A673 (cell line): ENCODE results near the gene MANEAL. TPM values are rescaled to one million over a fixed set of nuclear protein-coding genes. Genes with fewer than 3 reads are reported as not detected.

Experiments
- BruUV-seq: library from RNA; stranded (reverse); fragments of 400-500 nt; replicated peaks from 2 replicates; lab custom pipeline; 2021; lab: Mats Ljungman, UMichigan
- CTCF ChIA-PET: fragments of 300-600 bp; sonication (Branson Sonifier 250); formaldehyde crosslinking; loops from one replicate; lab custom pipeline; 2022; ENCODE audit warnings: antibody characterized with exemption; lab: Charles Lee
- POLR2A ChIA-PET: fragments of 300-600 bp; sonication (Branson Sonifier 250); formaldehyde crosslinking; loops from one replicate; lab custom pipeline; 2022; ENCODE audit warnings: antibody characterized with exemption; ENCODE audit not compliant: low non-redundant PET; lab: Charles Lee
- DNase-seq: peaks from one replicate; pipeline ENCODE4 v3.0.0-alpha.2; 2015; ENCODE audit warnings: low spot score
- H3K27ac ChIP-seq: fragments of 200-600 bp; sonication (generic); 2 replicates; pipeline ENCODE4 v1.5.1; 2016; ENCODE audit warnings: mixed run types, low read depth, mild to moderate bottlenecking, mixed read lengths, antibody characterized with exemption, low read length; ENCODE audit not compliant: poor library complexity, severe bottlenecking
- H3K27me3 ChIP-seq: fragments of 200-600 bp; sonication (generic); replicated peaks from 2 replicates; pipeline ENCODE4 v1.6.1; 2017; ENCODE audit warnings: mixed run types, low read depth, mild to moderate bottlenecking, mixed read lengths, antibody characterized with exemption, low read length; ENCODE audit not compliant: insufficient read depth, poor library complexity
- H3K36me3 ChIP-seq: fragments of 200-600 bp; sonication (generic); 2 replicates; pipeline ENCODE4 v1.6.1; 2016; ENCODE audit warnings: mixed run types, mild to moderate bottlenecking, mixed read lengths, antibody characterized with exemption, low read length; ENCODE audit not compliant: insufficient read depth, poor library complexity, severe bottlenecking
- H3K4me1 ChIP-seq: fragments of 200-600 bp; sonication (generic); 2 replicates; pipeline ENCODE4 v1.6.1; 2017; ENCODE audit warnings: mixed run types, mild to moderate bottlenecking, mixed read lengths, antibody characterized with exemption, low read length; ENCODE audit not compliant: insufficient read depth, poor library complexity, severe bottlenecking
- H3K4me3 ChIP-seq: fragments of 200-600 bp; sonication (generic); 2 replicates; pipeline ENCODE4 v1.5.1; 2016; ENCODE audit warnings: low read depth, mixed run types, mild to moderate bottlenecking, mixed read lengths, low read length; ENCODE audit not compliant: poor library complexity, severe bottlenecking
- H3K9me3 ChIP-seq: fragments of 200-600 bp; sonication (generic); 2 replicates; pipeline ENCODE4 v1.6.1; 2016; ENCODE audit warnings: mixed run types, low read depth, mild to moderate bottlenecking, mixed read lengths, antibody characterized with exemption, low read length; ENCODE audit not compliant: poor library complexity, severe bottlenecking
- EZH2 ChIP-seq: fragments of 200-600 bp; sonication (generic); IDR thresholded peaks from 2 replicates; pipeline ENCODE4 v1.6.1; 2017; ENCODE audit warnings: borderline replicate concordance, low read depth, mild to moderate bottlenecking, mixed read lengths, antibody characterized with exemption, low read length; ENCODE audit not compliant: poor library complexity, severe bottlenecking
- intact Hi-C: fragments of 100-400 bp; cut with micrococcal nuclease; formaldehyde crosslinking; loops from one replicate; pipeline ENCODE4 v1.10.0; 2022; ENCODE audit not compliant: unreplicated experiment
- total RNA-seq: library from RNA; stranded (reverse); gene quantifications from 2 replicates; pipeline ENCODE4 v1.2.3, GENCODE V29; 2021
- TF ChIP-seq, protein P1 (sequence below): fragments of 300-800, 200-600 bp; sonication (generic); conservative IDR thresholded peaks from 2 replicates; pipeline ENCODE4 v1.5.1; 2017; ENCODE audit warnings: low read depth, mild to moderate bottlenecking, antibody characterized with exemption, low read length, moderate library complexity, mixed read lengths

The MANEAL gene
- total RNA-seq, 1 experiment from 2014 or later, result 5.9 TPM

DNA sequence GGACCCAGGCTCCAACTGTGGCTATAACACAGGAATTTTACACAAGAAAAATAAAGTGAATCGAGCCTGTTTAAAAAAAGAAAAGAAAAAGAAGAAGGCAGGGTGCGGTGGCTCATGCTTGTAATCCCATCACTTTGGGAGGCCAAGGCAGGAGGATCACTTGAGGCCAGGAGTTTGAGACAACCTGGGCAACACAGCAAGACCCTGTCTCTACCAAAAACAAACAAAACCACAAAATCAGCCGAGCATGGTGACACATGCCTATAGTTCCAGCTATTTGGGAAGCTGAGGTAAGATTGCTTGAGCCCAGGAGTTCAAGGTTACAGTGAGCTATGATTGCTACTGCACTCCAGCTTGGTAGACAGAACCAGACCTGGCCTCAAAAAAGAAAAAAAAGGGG lies 48.0 kb downstream of the MANEAL start:
- ChIA-PET CTCF (no interaction called here), POLR2A (no interaction called here)
- Histone ChIP-seq H3K4me1 (no peaks in the 10 kb centered on the region), H3K27ac (no peak overlapping the region), H3K4me3 (no peak overlapping the region), H3K9me3 (no peaks in the 10 kb centered on the region), H3K36me3 (peaks cover 21% of the 10 kb centered on the region), H3K27me3 (no peaks in the 10 kb centered on the region)
- TF ChIP-seq, protein P1, sequence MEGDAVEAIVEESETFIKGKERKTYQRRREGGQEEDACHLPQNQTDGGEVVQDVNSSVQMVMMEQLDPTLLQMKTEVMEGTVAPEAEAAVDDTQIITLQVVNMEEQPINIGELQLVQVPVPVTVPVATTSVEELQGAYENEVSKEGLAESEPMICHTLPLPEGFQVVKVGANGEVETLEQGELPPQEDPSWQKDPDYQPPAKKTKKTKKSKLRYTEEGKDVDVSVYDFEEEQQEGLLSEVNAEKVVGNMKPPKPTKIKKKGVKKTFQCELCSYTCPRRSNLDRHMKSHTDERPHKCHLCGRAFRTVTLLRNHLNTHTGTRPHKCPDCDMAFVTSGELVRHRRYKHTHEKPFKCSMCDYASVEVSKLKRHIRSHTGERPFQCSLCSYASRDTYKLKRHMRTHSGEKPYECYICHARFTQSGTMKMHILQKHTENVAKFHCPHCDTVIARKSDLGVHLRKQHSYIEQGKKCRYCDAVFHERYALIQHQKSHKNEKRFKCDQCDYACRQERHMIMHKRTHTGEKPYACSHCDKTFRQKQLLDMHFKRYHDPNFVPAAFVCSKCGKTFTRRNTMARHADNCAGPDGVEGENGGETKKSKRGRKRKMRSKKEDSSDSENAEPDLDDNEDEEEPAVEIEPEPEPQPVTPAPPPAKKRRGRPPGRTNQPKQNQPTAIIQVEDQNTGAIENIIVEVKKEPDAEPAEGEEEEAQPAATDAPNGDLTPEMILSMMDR, result no peak
- no peak for TF ChIP-seq EZH2
- no peak for DNase-seq
- no TSS peak for BruUV-seq
- intact Hi-C loops, result no loop called here

DNA sequence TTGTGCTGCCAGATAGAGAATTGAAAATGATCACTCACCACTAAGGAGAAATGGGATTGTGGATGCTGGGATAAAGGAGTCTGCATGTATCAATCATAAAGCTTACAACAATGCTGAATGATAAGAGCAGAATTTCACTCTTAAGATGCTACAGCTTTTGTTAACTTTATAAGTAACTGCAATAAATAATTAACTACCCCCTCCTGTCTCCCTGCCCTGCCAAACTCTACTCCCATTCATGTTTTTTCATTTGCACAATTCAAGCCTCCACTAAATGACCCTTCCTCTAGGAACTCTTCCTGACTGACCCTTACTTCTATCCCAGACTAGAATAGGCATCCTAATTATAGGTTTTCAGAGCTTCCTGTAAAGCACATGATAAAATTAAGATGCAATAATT lies 50.9 kb downstream of the MANEAL start:
- no peak overlapping the region for H3K27ac ChIP-seq
- ChIA-PET POLR2A (interaction anchor here (0.6 kb wide), 1 partner anchor 196 kb away, joined by 3 read pairs; no protein-coding TSS in a partner anchor), CTCF (no interaction called here)
- no peaks in the 10 kb centered on the region for H3K9me3 ChIP-seq
- no peak overlapping the region for H3K4me3 ChIP-seq
- no peak for DNase-seq
- H3K27me3 ChIP-seq, result no peaks in the 10 kb centered on the region
- H3K4me1 ChIP-seq, result no peaks in the 10 kb centered on the region
- peaks cover 6% of the 10 kb centered on the region for H3K36me3 ChIP-seq
- no TSS peak for BruUV-seq
- no peak for TF ChIP-seq EZH2
- TF ChIP-seq, protein P1, result no peak
- intact Hi-C loops, result no loop called here

DNA sequence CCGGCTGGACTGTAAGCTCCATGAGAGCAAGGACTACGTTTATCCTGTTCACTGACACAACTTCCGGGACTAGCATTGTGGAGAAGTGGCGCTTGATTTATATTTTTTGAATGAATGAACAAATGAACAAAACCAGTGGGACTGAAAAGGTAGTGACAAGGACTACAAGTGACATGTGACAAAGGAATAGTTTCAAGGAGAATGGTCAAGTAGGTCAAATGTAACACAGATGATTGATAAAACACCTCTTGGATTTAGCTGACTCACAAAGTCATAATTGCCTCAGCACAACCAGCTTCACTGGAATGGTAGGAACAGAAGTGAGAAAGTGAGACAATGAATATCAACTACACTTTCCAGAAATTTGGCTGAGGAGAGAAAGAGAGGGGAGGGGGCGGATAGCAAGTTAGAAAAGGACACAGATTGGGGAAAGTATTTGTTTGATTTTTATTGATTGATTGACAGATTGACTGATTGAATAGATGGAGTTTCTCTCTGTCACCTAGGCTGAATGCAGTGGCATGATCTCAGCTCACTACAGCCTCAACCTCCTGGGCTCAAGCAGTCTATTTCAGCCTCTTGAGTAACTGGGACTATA lies 51.5 kb downstream of the MANEAL start:
- ChIA-PET CTCF (no interaction called here), POLR2A (no interaction called here)
- H3K27ac ChIP-seq, result no peak overlapping the region
- no peak for DNase-seq
- intact Hi-C loops, result no loop called here
- no TSS peak for BruUV-seq
- TF ChIP-seq EZH2, result no peak
- TF ChIP-seq, protein P1, result no peak
- H3K36me3 ChIP-seq, result peaks cover 4% of the 10 kb centered on the region
- H3K9me3 ChIP-seq, result no peaks in the 10 kb centered on the region
- no peak overlapping the region for H3K4me3 ChIP-seq
- no peaks in the 10 kb centered on the region for H3K4me1 ChIP-seq
- no peaks in the 10 kb centered on the region for H3K27me3 ChIP-seq
